ENCODE results near the gene STEAP1B. TPM values are rescaled to one million over a fixed set of nuclear protein-coding genes. Genes with fewer than 3 reads are reported as not detected.
A peak's percentile ranks its signal among the peaks of the same experiment; 100 is the strongest.

STEAP1B gene
- total RNA-seq, 1 experiment from 2014 or later, result not detected

DNA sequence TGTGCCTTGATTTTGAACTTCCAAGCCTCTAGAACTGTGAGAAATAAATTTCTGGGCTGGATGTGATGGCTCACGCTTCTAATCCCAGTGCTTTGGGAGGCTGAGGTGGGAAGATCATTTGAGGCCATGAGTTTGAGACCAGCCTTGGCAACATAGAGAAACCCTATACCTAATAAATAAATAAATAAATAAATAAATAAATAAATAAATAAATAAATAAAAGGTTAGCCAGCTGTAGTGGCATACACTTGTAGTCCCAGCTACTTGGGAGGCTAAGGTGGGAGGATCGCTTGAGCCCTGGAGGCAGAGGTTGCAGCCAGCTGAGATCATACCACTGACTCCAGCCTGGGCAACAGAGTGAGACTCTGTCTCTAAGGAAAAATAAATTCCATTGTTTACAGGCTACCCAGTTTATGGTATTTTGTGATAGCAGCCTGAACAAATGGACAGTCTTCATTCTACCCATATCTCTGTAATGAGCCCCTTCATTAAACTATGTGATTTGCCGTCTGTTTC is 67.7 kb downstream of the STEAP1B start:
- no peak for DNase-seq (ENCODE audit: low read depth)

DNA sequence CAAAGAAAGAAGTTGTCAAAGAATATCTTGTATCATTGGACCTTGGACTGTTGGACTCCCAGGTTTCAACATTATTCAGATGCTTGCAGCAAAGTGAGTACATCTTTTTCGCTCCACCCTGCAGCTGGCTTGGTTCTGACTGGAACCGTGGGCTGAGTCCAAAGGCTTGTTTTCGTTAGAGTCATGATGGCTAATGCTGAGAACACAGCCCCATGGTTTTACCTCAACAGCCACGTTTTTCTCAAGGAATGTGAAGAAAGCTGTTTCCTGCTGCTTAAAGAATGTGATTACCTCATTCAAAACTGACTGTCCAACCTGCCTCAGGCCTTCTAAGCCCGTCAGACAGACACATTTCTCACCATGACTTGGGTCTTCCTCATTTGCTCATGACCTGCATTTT is 69.5 kb downstream of the STEAP1B start:
- DNase-seq (ENCODE audit: low read depth), result no peak

DNA sequence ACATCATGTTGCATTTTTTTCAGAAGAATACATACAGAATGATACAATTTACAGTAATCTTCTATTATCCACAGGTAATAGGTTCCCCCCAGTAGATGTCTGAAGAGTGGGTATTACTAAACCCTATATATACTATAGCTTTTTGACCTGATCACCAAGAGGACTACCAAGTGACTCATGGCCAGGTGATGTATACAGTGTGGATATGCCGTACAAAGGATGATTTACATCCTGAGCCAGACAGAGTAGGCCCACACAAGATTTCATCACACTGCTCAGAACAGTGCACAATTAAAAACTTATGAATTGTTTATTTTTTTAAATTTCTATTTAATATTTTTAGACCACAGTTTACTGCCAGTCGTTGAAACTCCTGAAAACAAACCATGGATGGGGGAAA is 70.6 kb downstream of the STEAP1B start:
- DNase-seq (ENCODE audit: low read depth), result no peak

DNA sequence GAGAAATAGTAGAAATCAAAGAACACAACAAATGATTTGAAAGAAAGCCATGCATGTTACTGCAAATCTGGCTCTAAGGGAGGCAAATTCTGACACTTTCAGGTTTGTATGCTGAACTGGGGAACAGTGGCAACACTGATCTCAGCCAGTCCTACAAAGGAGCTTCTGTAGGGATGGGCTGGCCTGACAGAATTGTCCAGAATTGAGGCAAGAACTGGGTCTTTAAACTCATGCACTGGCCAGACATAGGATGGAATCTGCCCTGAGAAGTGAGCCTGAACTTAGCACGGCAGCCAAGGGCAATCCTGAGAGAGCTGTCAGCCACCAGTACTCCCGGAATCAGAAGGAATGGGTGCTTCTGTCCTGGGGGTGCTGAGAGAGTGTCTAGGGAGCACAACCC is 72.1 kb downstream of the STEAP1B start:
- no peak for DNase-seq (ENCODE audit: low read depth)

DNA sequence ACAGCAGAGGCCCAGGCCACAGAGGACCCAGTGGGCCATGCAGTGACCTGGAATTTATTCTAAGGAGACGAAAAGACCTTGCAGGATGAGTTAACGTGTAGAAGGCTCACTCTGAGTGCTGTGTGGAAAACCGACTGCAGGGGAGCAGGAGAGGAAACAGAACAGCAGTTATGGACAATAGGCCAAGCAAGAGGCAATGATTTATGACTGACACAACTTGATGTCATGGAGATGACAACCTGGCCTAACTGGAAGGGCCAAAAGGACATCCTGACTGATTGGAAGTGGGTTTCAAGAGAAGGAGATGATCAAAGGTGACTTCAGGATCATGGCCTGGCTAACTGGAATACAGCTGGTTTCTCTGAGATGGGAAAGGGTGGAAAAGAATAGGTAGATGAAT is 72.9 kb downstream of the STEAP1B start:
- no peak for DNase-seq (ENCODE audit: low read depth)

DNA sequence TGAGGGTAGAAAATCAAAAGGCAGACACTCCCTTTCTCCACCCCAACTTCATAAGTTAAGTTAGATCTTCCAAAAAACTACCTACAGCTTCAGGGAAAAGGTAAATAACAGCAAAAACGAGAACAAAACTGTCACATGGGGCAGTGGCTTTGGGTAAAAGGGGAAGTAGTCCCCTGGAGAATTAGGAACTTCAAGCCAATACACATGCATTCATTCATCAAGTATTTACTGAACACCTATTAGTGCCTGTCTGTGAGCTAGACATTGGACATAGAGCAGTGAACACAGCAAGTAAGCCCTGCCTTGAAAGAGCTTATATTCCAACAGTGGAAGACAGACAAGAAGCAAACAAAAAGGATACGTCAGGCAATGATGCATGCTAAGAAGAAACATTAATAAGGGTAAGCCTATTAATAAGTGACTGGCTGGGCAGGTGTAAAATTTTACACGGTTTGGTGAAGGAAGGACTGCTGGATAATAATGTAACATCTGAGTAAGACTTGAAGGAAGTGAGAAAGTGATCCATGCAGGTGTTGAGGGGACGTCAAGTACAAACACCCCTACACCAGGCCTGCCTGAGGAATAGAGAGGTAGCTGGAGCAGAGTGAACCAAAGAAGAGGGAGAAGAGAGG is 73.4 kb downstream of the STEAP1B start:
- no peak for DNase-seq (ENCODE audit: low read depth)

DNA sequence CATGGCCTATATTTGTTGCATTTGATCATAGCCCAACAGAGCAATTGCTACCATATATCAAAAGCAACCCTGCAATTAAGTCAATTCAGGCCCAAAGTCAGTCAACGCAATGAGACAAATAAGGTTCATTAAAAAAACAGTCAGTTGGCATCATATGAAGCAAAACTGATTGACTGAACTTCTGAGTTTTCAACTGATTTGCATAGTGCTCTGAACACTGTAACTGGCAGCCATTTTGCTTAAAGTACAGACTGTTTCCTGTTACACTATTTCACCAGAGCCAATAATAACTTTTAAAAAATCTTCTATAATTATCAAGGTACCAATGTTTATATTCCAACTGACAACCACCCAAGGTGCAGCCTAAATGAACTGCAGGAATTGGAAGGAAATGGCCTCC is 74.6 kb downstream of the STEAP1B start:
- DNase-seq (ENCODE audit: low read depth), result no peak

DNA sequence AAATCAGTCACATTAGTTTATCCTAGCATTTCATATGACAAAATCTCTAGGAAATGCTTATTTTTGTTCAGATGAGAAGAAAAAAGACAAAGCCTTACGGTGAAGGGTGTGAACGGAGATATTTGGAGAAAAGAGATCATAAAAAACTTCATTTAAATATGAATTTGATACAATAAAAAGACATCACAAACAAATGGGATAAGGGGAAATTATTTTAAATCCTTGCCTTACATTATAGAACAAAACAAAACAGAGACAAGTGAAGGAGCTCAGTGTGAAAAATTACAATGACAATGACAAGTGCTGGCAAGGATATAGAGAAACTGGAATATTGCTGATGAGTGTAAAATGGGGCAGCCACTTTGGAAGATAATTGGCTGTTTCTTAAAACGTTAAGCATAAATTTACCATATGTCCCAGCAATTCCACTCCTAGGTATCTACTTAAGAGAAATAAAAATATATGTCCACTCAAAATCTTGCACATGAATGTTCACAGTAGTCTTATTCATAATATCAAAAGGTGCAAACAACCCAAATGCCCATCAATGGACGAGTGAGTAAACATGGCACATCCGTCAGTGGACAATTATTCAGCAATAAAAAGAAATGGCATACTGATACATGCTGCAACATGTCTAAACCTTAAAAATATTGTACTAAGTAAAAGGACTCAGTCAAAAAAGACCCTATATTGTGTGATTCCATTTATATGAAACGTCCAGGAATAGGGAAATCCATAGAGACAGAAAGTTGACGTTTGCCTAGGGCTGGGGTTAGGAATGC is 77.0 kb downstream of the STEAP1B start:
- no peak for DNase-seq (ENCODE audit: low read depth)

DNA sequence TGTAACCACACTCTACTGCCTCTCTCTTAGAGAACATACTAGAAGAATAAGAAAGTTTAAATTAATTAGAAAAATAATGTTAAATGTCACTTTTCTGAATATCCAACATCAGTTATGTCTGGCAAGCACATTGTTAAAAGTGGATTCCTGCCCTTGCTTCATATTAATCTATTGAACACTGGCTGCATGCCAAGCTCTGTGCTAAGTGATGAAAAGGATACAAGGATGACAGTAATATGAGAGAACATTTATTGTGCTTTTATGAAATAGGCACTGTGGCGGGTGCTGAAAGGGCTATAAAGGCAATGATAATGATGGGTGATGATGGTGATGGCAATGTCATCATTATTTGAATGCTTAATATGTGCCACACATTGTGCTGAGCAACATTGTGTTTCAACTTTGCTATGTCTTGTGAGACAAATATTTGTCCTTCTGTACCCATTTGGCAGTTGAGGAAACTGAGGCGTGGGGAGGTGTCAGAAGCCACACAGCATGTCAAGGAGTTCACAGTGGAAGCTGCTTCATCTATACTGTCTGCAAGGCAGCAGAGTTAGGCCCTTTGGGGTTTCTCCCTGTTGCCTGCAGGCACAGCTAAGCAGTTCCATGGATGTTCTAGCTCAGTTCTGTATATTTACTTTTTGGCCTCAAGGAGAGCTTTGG is 78.9 kb downstream of the STEAP1B start:
- DNase-seq (ENCODE audit: low read depth), result no peak

DNA sequence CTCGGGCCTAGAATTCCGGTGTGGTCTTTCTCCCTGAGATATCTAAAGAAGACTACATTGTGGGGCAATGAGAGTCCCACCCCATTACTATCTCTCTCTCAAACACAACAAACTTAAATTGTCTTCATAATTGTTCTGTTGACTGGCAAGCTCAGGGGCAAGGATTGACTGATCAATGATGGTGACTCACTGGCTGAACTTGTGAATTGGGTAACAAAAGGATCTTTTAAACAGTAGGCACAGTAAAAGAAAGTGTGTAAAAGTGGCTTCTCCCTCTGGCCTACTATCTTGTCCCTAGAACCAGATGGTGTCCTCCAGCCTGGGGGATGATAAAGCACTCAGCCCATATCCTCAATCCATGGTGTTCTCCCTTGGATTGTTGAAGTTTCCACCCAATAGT is 80.0 kb downstream of the STEAP1B start:
- DNase-seq (ENCODE audit: low read depth), result no peak

DNA sequence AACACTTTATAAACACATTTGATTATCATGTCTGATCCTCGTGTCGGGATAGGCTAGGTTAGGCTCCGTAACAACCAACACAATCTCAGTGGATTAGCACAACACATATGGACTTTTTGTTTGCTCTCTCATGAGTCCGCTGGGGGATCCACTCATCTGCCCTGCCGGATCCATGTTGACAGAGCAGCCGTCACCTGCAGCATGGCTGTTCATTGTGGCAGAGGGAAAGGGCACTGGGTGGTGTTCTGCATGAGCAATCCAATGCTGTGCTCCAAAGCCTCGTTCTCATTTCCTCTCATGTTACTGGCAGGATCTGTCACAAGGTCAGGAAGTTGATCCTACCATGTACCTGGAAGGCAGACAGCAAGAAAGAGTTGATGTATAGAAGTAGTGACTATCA is 80.5 kb downstream of the STEAP1B start:
- DNase-seq (ENCODE audit: low read depth), result no peak

DNA sequence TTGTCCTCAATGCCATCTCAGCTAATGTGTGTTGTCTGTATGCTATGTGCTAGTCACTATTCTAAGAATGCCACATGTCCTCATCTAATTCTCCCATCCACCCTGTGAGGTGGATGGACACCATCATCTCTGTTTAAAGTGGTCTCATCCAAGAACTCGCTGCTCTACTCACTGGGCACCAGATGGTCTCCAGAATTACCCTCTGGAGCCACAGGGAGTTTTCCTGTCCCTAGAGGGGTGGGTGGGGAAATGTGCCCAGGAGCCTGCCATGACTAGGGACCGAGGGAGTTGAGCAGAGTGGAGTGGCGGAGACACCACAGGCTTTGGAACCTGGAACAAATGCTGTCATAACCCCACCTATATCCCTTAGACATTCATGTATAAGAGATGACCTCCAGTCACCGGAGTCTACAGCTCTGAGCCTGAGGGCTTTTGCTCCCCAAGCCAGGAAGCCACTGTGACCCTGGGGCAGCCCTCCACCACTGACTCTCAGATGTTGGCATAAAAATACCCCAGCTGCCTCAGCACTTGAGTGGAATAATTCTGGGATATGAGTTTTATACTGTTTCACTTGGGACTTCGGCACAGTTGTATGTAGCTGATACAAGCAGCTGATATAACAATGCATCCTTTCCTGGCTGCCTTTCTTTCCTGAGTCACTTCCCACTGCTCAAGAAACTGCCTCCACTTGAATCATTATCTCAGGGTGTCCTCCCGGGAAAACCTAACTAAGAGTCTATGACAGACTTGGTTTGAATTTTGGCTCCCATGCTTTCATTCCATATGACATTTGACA is 81.5 kb downstream of the STEAP1B start:
- DNase-seq (ENCODE audit: low read depth), result peak; percentile 59

DNA sequence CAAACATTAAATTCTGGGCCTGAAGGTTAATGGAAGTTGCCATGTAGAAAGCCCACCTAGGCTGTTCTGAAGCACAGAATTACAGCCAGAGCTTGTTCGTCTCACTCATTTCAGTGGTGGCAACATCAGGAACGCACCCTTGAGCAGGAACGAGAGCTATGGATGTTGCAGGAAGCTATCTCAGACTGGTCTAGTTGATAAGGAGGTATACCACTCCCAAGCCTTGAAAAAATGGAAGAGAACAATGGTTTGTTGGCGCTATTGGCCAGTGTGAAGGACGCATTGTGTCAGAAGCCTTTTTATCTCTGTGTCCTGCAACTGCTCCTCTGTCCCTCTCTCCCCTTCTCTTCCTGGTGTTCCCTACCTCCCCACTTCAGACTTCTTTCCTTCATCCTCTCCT is 82.1 kb downstream of the STEAP1B start:
- DNase-seq (ENCODE audit: low read depth), result no peak

DNA sequence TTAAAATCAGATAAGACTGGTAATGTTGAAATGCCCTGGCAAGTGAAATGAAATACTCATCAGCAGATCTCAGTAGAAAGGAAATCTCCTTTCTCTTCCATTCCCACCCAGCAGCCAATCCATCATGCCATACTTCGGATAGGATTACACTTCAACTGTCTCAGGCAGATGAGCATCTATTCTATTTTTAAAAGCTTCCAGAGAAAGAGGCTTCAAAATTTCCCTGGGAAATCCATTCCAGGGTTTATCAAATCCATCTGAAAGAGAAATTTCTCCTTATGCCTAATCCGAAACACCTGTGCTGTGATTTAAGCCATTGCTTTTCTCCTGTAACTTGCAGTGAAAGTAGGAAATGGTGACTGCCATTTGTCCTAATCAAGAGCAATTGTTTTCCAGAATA is 82.6 kb downstream of the STEAP1B start:
- DNase-seq (ENCODE audit: low read depth), result no peak

DNA sequence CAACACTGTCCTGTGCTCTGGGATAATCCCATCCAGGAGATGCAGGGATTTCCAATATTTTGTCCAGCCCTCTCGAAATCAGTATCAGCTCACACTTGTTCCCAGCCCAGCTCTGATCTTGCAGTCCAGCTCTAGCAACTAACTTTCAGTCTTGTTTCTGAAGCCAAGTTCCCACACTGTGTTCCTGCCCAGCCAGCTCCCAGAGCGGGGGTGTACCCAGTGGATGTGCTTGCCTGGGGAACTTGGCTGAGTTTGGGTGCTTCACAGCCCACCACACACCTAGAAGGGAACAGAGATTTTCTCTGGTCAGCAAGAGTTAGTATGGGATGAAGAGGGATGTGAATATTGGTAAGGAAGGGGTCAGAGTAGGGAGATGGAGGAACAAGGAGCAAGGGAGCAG is 85.6 kb downstream of the STEAP1B start:
- no peak for DNase-seq (ENCODE audit: low read depth)

DNA sequence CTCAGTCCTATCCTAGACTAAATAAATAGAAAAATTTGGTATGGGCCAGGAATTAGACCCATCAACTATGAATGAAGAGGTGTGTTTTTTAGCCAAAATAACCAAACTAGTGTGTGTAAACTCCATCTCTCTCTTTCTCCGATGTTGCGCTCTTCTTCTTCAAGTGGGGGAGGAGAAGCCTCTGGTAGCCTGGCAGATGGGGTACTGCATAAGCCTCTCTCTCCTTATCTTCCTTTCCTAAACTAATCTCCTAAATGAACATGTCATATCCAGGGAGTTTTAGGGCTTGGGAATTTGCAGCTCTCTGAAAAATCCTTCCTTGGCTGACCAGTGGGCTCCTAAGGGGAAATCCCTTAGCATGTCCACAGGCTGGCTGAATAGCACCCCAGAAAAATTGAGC is 86.8 kb downstream of the STEAP1B start:
- no peak for DNase-seq (ENCODE audit: low read depth)

DNA sequence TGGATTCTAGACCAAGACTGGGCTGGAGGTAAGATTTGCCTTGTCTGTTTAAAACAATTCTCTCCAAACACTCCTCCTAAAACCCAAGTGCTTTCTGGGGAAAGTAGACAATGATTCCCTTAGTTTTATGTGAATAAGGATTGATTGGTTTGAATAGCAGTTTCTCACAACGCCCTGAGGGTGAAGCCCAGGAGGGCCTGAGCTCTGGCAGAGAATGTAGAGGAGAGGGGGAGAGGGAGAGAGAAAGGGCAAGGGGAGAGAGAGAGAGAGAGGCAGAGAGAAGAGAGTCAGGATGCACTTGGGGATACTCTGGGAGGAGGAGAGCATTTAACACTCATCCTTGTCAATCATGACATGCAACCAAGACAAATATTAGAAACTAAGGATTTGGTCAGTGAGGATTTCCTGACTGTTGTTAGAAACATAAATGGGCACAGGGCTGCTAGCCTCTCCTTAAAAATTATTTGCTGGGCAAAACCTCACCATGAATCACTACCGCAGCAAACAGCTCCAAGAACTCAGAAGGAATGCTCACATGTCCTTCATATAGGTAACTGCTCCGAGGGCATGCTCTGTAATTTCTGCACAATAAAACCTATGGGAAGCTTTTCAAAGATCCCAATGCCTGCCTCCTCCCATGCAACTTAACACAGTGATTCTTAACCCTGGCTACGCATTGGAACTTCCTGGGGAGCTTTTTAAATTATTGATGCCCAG is 87.9 kb downstream of the STEAP1B start:
- DNase-seq (ENCODE audit: low read depth), result peak; percentile 30

DNA sequence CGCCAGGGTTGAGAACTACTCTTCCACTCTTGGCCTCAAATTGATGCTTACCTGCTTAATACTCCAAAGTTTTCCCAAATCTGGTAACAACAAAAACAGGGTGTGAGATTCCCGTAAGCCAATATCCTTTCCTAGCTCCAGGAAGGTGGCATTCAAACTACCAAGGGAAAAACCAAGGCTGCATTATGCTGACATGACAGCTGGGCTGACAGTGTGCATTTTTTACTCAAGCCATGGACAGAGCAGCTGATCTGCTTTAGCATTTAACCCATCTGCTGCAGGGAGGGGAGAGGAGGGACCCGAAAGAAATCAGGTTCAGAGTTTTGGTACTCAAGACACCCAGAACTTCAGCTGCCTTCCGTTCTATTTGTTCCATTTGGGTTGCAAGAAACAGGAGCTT is 93.3 kb downstream of the STEAP1B start:
- DNase-seq (ENCODE audit: low read depth), result no peak

DNA sequence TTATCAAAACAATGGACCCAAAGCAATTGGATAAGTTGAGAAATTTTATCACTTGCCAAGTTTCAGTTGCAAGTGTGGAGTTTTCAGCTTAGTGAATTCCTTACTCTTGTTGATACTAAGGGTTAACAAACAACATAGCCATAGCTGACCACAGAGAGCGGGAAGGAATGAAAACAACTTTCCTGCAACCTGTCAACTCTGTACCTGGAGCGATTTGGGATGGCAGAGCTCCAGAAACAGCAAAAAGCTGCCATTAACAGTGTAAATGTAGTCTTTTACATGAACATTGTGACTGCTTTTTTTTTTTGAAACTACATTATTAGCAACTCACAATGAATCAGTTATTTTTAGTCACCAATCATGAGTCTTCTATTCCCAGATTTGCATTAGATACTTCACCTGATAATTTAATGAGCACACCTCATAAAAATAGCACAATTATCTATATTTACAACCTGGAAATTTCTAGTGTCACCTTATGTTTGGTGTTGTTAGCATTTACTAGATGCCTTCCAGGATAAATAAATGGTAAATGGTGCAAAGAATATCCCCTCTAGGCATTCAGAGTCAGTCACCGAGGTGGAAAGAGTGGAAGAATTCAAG is 95.5 kb downstream of the STEAP1B start:
- DNase-seq (ENCODE audit: low read depth), result no peak

DNA sequence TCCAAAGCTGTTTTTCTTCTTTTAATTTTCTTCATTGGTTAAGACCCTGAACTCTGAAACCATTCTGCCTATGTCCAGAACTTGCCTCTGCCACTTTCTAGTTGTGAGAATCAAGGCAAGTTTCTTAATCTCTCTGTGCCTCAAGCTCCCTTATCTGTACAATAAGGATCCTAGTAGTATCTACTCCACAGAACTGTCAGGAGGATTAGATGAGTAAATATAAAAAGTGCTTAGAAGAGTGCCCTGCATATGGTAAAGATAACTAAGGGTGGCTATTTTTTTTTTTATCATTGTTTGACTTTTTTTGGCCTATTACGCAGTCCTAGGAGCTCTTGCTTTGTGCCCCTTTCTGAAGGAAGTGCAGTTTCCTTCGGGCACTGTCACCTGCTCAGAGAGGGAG is 96.6 kb downstream of the STEAP1B start:
- DNase-seq (ENCODE audit: low read depth), result no peak

DNA sequence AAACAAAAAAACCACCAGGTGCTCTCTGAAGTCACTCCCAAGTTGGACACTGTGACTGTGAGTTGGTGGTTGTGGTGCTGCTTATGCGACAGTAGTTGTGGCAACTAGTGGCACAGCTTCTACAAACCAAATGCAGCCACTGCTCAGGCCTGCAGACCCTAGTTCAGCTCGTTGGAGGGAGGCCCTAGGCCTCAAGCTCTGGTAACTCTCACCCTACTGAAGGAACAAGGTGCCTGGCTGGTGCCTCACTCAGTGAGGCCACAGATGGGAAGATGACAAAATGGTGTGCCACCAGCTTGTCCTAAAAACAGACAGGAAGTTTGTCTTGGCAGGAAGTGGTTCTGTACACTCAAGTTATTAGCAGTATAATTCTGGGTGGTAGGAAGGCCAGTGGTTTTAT is 97.7 kb downstream of the STEAP1B start:
- peak; percentile 7 for DNase-seq (ENCODE audit: low read depth)
